Endothelial cell of umbilical vein (primary cell): ENCODE data around the gene ASPM. TPM values are rescaled to one million over a fixed set of nuclear protein-coding genes. Genes with fewer than 3 reads are reported as not detected.

ENCODE experiments used
- BruUV-seq: library from RNA; stranded (reverse); fragments of 400-500 nt; replicated peaks from 2 replicates; lab custom pipeline; 2021; lab: Mats Ljungman, UMichigan
- CTCF ChIA-PET: fragments of 300-600, 350-600 bp; sonication (Branson Sonifier 250); formaldehyde crosslinking; loops from one replicate; lab custom pipeline; 2021; ENCODE audit warnings: antibody characterized with exemption, inconsistent platforms; lab: Charles Lee
- POLR2A ChIA-PET: fragments of 300-600, 350-600 bp; sonication (Branson Sonifier 250); formaldehyde crosslinking; loops from one replicate; lab custom pipeline; 2021; ENCODE audit warnings: antibody characterized with exemption, inconsistent platforms; lab: Charles Lee
- DNase-seq: peaks from one replicate; pipeline ENCODE4 v3.0.0-alpha.2; 2011; ENCODE audit warnings: low read depth, low spot score
- FAIRE-seq: peaks from 2 replicates; lab custom pipeline; 2011; peaks lifted over from hg19 to GRCh38; lab: Jason Lieb, UNC
- H2AFZ ChIP-seq: 2 replicates; pipeline ENCODE4 v1.6.0; 2012; ENCODE audit warnings: low read depth, low read length, control low read depth, inconsistent platforms
- H3K27ac ChIP-seq: 2 replicates; pipeline ENCODE4 v1.5.1; 2011; ENCODE audit warnings: low read depth, mild to moderate bottlenecking, control low read depth, low read length, moderate library complexity; ENCODE audit not compliant: insufficient read depth
- H3K27me3 ChIP-seq, 2 experiments: 2 replicates each; pipeline versions ENCODE4 v1.6.0 to v1.6.1; 2011; ENCODE audit warnings: low read length in 2 of 2, mixed read lengths in 1 of 2; ENCODE audit not compliant: control insufficient read depth in 2 of 2, insufficient read depth in 2 of 2
- H3K36me3 ChIP-seq, 2 experiments: 2 replicates in 1 of 2; 3 replicates in 1 of 2; pipeline ENCODE4 v1.5.1; 2011; ENCODE audit warnings: low read length in 2 of 2, mild to moderate bottlenecking in 1 of 2, moderate library complexity in 1 of 2; ENCODE audit not compliant: control insufficient read depth in 2 of 2, insufficient read depth in 2 of 2; ENCODE audit errors: extremely low read depth in 1 of 2
- H3K4me1 ChIP-seq: 3 replicates; pipeline ENCODE4 v1.5.1; 2011; ENCODE audit warnings: mild to moderate bottlenecking, low read length; ENCODE audit not compliant: control insufficient read depth, insufficient read depth; ENCODE audit errors: extremely low read depth
- H3K4me2 ChIP-seq: 2 replicates; pipeline ENCODE4 v1.6.1; 2011; ENCODE audit warnings: low read length, control low read depth, mixed read lengths; ENCODE audit not compliant: insufficient read depth
- H3K4me3 ChIP-seq, 3 experiments: fragments of 200-600 bp in 1 of 3; sonication (generic), shearing (Covaris generic) in 1 of 3; replicated peaks in 1 of 3; 2 replicates each; pipeline ENCODE4 v1.5.1; 2011 to 2016; ENCODE audit warnings: control low read depth in 3 of 3, low read length in 3 of 3, mild to moderate bottlenecking in 2 of 3, inconsistent platforms in 1 of 3, low read depth in 1 of 3, moderate library complexity in 1 of 3; ENCODE audit not compliant: insufficient read depth in 1 of 3
- H3K79me2 ChIP-seq: 2 replicates; pipeline ENCODE4 v1.6.0; 2012; ENCODE audit warnings: low read length, inconsistent platforms; ENCODE audit not compliant: control insufficient read depth, insufficient read depth
- H3K9ac ChIP-seq: replicated peaks from 2 replicates; pipeline ENCODE3; 2011; ENCODE audit warnings: low read length, control low read depth; ENCODE audit not compliant: insufficient read depth; ENCODE audit errors: extremely low read depth
- H3K9me1 ChIP-seq: replicated peaks from 3 replicates; pipeline ENCODE4 v1.6.0; 2011; ENCODE audit warnings: mild to moderate bottlenecking, low read length; ENCODE audit not compliant: control insufficient read depth, insufficient read depth; ENCODE audit errors: extremely low read depth
- H3K9me3 ChIP-seq: replicated peaks from 2 replicates; pipeline ENCODE4 v1.5.1; 2012; ENCODE audit warnings: low read length, inconsistent platforms; ENCODE audit not compliant: control insufficient read depth, insufficient read depth
- H4K20me1 ChIP-seq: replicated peaks from 2 replicates; pipeline ENCODE3; 2011; ENCODE audit warnings: mild to moderate bottlenecking, low read length; ENCODE audit not compliant: control insufficient read depth, insufficient read depth; ENCODE audit errors: extremely low read depth
- EZH2 ChIP-seq: IDR thresholded peaks from 2 replicates; pipeline ENCODE4 v1.6.1; 2012; ENCODE audit warnings: borderline replicate concordance, low read depth, mild to moderate bottlenecking, moderate library complexity, low read length, inconsistent platforms; ENCODE audit not compliant: severe bottlenecking
- FOS ChIP-seq: IDR thresholded peaks from 2 replicates; pipeline ENCODE4 v1.6.1; 2011; ENCODE audit warnings: mild to moderate bottlenecking, low read length, moderate library complexity, borderline replicate concordance; ENCODE audit not compliant: insufficient read depth
- GATA2 ChIP-seq: IDR thresholded peaks from 2 replicates; pipeline ENCODE4 v1.7.0; 2011; ENCODE audit warnings: low read depth, mild to moderate bottlenecking, moderate library complexity, mixed read lengths, low read length; ENCODE audit not compliant: insufficient read length, insufficient read depth
- JUN ChIP-seq: IDR thresholded peaks from 2 replicates; pipeline ENCODE4 v1.6.1; 2011; ENCODE audit warnings: borderline replicate concordance, low read depth; ENCODE audit not compliant: insufficient read length, insufficient read depth
- MYC ChIP-seq: IDR thresholded peaks from one replicate; pipeline ENCODE4 v1.6.1; 2011; ENCODE audit warnings: mild to moderate bottlenecking, low read depth, low read length
- POLR2A ChIP-seq: IDR thresholded peaks from 2 replicates; pipeline ENCODE4 v1.6.1; 2012; ENCODE audit warnings: low read depth, mild to moderate bottlenecking, control low read depth, low read length
- POLR2AphosphoS5 ChIP-seq: IDR thresholded peaks from 2 replicates; pipeline ENCODE4 v1.6.1; 2012; ENCODE audit warnings: low read depth, mild to moderate bottlenecking, control low read depth, low read length, moderate library complexity; ENCODE audit not compliant: insufficient read depth
- dilution Hi-C: fragments of 300-500 bp; cut with MboI; formaldehyde crosslinking; loops from one replicate; pipeline ENCODE4 v1.15.0; 2019; ENCODE audit warnings: low sequenced_read_pairs; ENCODE audit not compliant: extremely low pct_ligation_motif_present
- intact Hi-C: fragments of 100-400 bp; cut with micrococcal nuclease; formaldehyde crosslinking; loops from one replicate; pipeline ENCODE4 v1.10.0; 2022
- polyA plus RNA-seq, 4 experiments: library from polyadenylated mRNA; depleted of rRNA in 3 of 4; stranded (reverse) in 3 of 4; unstranded in 1 of 4; fragments of >200 nt; gene quantifications; 2 replicates each; pipeline versions ENCODE4 v1.2.1 to v1.2.3, GENCODE V29; 2011 to 2012; ENCODE audit warnings: missing spikeins in 1 of 4
- total RNA-seq: library from RNA; stranded (reverse); gene quantifications from 2 replicates; pipeline ENCODE4 v1.2.3, GENCODE V29; 2021
- TF ChIP-seq, protein P1 (sequence below), 2 donors: IDR thresholded peaks; 1 replicate in 1 of 2; 2 replicates in 1 of 2; pipeline ENCODE4 v1.5.1; 2011; ENCODE audit warnings: low read length in 2 of 2, mild to moderate bottlenecking in 2 of 2, moderate library complexity in 2 of 2, control low read depth in 1 of 2, inconsistent platforms in 1 of 2, low read depth in 1 of 2; ENCODE audit not compliant: insufficient read depth in 1 of 2; ENCODE audit errors: extremely low read depth in 1 of 2
- TF ChIP-seq, protein P2 (sequence below): IDR thresholded peaks from 2 replicates; pipeline ENCODE4 v1.6.1; 2011; ENCODE audit not compliant: insufficient read depth, insufficient read length

ASPM gene
- total and polyA plus RNA-seq, 2 donors (not counting 3 experiments of a cell fraction or from before 2014, with no cell fraction given) = 5.3 to 55.1 TPM

GRCh38 chr1:197065559-197065958 is 80.9 kb downstream of the ASPM start:
- Histone ChIP-seq H2AFZ (no peak overlapping the region), H3K9me1 (no peaks in the 10 kb centered on the region), H3K9me3 (no peaks in the 10 kb centered on the region), H4K20me1 (no peaks in the 10 kb centered on the region), H3K9ac (no peak overlapping the region), H3K27ac (no peak overlapping the region), H3K4me3 (no peak overlapping the region), H3K36me3 (no peaks in the 10 kb centered on the region), H3K27me3 (no peaks in the 10 kb centered on the region), H3K4me1 (no peaks in the 10 kb centered on the region), H3K79me2 (no peaks in the 10 kb centered on the region), H3K4me2 (no peak overlapping the region)
- POLR2A ChIA-PET = no interaction called here
- no peak for TF ChIP-seq FOS
- TF ChIP-seq, protein P1, sequence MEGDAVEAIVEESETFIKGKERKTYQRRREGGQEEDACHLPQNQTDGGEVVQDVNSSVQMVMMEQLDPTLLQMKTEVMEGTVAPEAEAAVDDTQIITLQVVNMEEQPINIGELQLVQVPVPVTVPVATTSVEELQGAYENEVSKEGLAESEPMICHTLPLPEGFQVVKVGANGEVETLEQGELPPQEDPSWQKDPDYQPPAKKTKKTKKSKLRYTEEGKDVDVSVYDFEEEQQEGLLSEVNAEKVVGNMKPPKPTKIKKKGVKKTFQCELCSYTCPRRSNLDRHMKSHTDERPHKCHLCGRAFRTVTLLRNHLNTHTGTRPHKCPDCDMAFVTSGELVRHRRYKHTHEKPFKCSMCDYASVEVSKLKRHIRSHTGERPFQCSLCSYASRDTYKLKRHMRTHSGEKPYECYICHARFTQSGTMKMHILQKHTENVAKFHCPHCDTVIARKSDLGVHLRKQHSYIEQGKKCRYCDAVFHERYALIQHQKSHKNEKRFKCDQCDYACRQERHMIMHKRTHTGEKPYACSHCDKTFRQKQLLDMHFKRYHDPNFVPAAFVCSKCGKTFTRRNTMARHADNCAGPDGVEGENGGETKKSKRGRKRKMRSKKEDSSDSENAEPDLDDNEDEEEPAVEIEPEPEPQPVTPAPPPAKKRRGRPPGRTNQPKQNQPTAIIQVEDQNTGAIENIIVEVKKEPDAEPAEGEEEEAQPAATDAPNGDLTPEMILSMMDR (IDR thresholded peaks at IDR 0.05; ENCODE audit: extremely low read depth in 1 of 2, insufficient read depth in 1 of 2, low read depth in 1 of 2, low read length in 2 of 2) = no peak
- no peak for TF ChIP-seq EZH2
- no peak for TF ChIP-seq JUN
- TF ChIP-seq, protein P2, sequence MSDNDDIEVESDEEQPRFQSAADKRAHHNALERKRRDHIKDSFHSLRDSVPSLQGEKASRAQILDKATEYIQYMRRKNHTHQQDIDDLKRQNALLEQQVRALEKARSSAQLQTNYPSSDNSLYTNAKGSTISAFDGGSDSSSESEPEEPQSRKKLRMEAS = no peak
- no peak for TF ChIP-seq MYC
- TF ChIP-seq GATA2 = no peak
- TF ChIP-seq POLR2AphosphoS5 = no peak
- no peak for TF ChIP-seq POLR2A
- DNase-seq (no peak), FAIRE-seq (no peak)
- dilution Hi-C loops (no loop called here), intact Hi-C loops (no loop called here)
- BruUV-seq = no TSS peak
- CTCF ChIA-PET = interaction anchor here (1.0 to 1.2 kb wide), 2 partner anchors 114 to 323 kb away, joined by 3 to 4 read pairs; no protein-coding TSS in a partner anchor
